ENCODE measurements around the gene CACNA1I. TPM values are rescaled to one million over a fixed set of nuclear protein-coding genes. Genes with fewer than 3 reads are reported as not detected.

CACNA1I gene
- total RNA-seq, 1 experiment from 2014 or later: 0.15 TPM

DNA sequence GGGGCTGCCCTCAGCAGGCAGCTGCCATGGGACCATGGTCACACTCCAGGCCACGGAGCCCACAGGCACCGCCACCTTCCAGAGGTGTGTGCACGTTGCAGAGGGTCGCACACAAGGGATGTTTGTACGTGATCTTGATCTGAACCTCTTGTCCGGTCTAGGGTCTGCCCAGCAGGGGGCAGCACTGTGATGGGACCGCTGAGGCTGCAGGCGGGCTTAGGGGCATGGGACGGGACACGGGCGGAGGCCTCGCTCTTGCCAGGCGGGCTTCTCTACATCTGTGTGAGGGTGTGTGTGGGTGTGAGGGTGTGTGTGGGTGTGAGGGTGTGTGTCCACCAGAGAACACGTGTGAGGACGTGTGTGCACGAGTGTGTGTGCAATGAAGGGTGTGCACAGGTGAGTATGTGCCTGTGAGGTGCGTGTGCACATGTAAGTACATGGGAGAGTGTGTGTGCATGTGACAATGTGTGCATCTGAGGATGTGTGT lies 52.4 kb downstream of the CACNA1I start:
- Histone ChIP-seq H2AFZ (ENCODE audit: low read depth, low read length, poor library complexity, severe bottlenecking) (no peak overlapping the region), H3K4me2 (ENCODE audit: low read length) (peak overlapping the region; percentile 25; the same call in 1 of the 2 replicates), H3K9me2 (ENCODE audit: insufficient read depth) (no peaks in the 10 kb centered on the region), H3K4me3 (replicated peaks in 1 of 2; ENCODE audit: low read depth in 1 of 2, low read length in 2 of 2) (no peak overlapping the region), H3K79me2 (ENCODE audit: insufficient read depth, low read length) (no peaks in the 10 kb centered on the region), H3K27me3 (ENCODE audit: insufficient read depth, low read length) (no peaks in the 10 kb centered on the region), H3K9me3 (ENCODE audit: control insufficient read depth in 1 of 2, insufficient read depth in 1 of 2, low read depth in 1 of 2, low read length in 2 of 2) (no peaks in the 10 kb centered on the region), H3K4me1 (ENCODE audit: control insufficient read depth in 1 of 2, insufficient read depth in 2 of 2, low read length in 2 of 2) (no peaks in the 10 kb centered on the region; a peak in 1 of 4 replicates), H4K20me1 (ENCODE audit: insufficient read depth) (no peaks in the 10 kb centered on the region), H3K36me3 (ENCODE audit: control insufficient read depth in 1 of 2, insufficient read depth in 2 of 2, low read length in 2 of 2) (no peaks in the 10 kb centered on the region), H3K9ac (ENCODE audit: low read length) (no peak overlapping the region), H3K27ac (ENCODE audit: low read depth, low read length) (no peak overlapping the region)
- ChIA-PET POLR2A (no interaction called here), RAD21 (ENCODE audit: low non-redundant PET in 1 of 2, low total read pairs in 2 of 2, uncharacterized antibody in 2 of 2, unreplicated experiment in 2 of 2) (no interaction called here), CTCF (no interaction called here)
- peak; percentile 90 for ATAC-seq
- no TSS peak for BruUV-seq (replicated peaks)
- DNase-seq (ENCODE audit: low read depth, low spot score): peak; percentile 40
- TF ChIP-seq YY1 (IDR thresholded peaks at IDR 0.05; ENCODE audit: extremely low read depth, insufficient replicate concordance, low read depth, low read length) (no peak), RAD21 (IDR thresholded peaks at IDR 0.05; ENCODE audit: low read depth) (peak; percentile 85)
- TF ChIP-seq, protein P1, sequence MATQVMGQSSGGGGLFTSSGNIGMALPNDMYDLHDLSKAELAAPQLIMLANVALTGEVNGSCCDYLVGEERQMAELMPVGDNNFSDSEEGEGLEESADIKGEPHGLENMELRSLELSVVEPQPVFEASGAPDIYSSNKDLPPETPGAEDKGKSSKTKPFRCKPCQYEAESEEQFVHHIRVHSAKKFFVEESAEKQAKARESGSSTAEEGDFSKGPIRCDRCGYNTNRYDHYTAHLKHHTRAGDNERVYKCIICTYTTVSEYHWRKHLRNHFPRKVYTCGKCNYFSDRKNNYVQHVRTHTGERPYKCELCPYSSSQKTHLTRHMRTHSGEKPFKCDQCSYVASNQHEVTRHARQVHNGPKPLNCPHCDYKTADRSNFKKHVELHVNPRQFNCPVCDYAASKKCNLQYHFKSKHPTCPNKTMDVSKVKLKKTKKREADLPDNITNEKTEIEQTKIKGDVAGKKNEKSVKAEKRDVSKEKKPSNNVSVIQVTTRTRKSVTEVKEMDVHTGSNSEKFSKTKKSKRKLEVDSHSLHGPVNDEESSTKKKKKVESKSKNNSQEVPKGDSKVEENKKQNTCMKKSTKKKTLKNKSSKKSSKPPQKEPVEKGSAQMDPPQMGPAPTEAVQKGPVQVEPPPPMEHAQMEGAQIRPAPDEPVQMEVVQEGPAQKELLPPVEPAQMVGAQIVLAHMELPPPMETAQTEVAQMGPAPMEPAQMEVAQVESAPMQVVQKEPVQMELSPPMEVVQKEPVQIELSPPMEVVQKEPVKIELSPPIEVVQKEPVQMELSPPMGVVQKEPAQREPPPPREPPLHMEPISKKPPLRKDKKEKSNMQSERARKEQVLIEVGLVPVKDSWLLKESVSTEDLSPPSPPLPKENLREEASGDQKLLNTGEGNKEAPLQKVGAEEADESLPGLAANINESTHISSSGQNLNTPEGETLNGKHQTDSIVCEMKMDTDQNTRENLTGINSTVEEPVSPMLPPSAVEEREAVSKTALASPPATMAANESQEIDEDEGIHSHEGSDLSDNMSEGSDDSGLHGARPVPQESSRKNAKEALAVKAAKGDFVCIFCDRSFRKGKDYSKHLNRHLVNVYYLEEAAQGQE (IDR thresholded peaks at IDR 0.05; ENCODE audit: low read depth): no peak
- TF ChIP-seq, protein P2, sequence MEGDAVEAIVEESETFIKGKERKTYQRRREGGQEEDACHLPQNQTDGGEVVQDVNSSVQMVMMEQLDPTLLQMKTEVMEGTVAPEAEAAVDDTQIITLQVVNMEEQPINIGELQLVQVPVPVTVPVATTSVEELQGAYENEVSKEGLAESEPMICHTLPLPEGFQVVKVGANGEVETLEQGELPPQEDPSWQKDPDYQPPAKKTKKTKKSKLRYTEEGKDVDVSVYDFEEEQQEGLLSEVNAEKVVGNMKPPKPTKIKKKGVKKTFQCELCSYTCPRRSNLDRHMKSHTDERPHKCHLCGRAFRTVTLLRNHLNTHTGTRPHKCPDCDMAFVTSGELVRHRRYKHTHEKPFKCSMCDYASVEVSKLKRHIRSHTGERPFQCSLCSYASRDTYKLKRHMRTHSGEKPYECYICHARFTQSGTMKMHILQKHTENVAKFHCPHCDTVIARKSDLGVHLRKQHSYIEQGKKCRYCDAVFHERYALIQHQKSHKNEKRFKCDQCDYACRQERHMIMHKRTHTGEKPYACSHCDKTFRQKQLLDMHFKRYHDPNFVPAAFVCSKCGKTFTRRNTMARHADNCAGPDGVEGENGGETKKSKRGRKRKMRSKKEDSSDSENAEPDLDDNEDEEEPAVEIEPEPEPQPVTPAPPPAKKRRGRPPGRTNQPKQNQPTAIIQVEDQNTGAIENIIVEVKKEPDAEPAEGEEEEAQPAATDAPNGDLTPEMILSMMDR (IDR thresholded peaks at IDR 0.05 in 2 of 3, conservative IDR thresholded peaks at IDR 0.05 in 1 of 3; ENCODE audit: borderline replicate concordance in 1 of 3, insufficient read depth in 1 of 3, low read depth in 2 of 3, low read length in 2 of 3): peak; percentile 63 to 87 (median 84); a peak in 5 of 6 replicates
- intact Hi-C loops (cut with micrococcal nuclease): loop anchor here (2.0 to 10.0 kb wide), 2 partner anchors 182 to 402 kb away; no protein-coding TSS in a partner anchor
